GM13976 (cell line): ENCODE measurements around the gene MPDU1.

Experiments used
- DNase-seq: peaks from one replicate; pipeline ENCODE4 v3.0.0; 2012; ENCODE audit warnings: low spot score
- in situ Hi-C: fragments of 300-500 bp; cut with MboI; formaldehyde crosslinking; loops from one replicate; pipeline ENCODE4 v1.12.0; 2022; ENCODE audit warnings: low sequenced_read_pairs, mixed read lengths, inconsistent platforms; ENCODE audit not compliant: unreplicated experiment
- TF ChIP-seq, protein P1 (sequence below): IDR thresholded peaks from 2 replicates; pipeline ENCODE4 v1.5.1; 2012; ENCODE audit warnings: borderline replicate concordance, mild to moderate bottlenecking; ENCODE audit not compliant: insufficient read depth; ENCODE audit errors: extremely low read depth, missing control alignments, control extremely low read depth

The MPDU1 gene

DNA sequence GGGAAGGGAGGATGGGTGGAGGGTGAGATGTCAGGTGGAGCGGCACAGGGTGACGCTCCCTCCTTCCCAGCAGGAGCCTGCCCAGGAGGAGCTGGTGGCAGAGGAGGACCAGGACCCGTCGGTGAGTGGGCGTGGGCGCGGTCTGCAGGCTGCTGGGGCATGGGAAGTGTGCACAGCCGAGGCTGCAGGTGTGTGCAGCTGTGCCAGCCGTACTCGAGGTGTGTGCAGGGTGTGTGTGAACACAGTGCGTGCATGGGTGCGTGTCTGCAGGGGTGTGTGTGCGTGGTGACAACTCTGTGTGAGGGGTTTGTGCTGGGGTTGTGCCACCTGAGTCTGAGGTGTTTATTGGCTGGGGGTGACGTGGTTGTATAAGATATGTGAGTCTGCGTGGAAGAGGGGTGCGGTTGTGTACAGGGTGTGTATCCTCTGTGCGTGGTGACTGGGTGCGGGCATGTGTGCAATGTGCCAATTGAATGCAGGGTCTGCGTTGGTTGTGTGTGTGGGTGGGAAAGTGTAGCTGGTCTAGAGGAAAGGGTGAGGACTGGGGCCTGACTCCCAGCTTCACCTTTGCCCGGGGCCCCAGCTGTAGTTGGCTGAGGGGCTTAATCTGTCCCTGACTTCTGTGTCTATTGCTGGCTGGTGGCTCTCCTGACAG, 34.1 kb upstream of the MPDU1 start:
- no peak for DNase-seq
- in situ Hi-C loops = no loop called here
- TF ChIP-seq, protein P1, sequence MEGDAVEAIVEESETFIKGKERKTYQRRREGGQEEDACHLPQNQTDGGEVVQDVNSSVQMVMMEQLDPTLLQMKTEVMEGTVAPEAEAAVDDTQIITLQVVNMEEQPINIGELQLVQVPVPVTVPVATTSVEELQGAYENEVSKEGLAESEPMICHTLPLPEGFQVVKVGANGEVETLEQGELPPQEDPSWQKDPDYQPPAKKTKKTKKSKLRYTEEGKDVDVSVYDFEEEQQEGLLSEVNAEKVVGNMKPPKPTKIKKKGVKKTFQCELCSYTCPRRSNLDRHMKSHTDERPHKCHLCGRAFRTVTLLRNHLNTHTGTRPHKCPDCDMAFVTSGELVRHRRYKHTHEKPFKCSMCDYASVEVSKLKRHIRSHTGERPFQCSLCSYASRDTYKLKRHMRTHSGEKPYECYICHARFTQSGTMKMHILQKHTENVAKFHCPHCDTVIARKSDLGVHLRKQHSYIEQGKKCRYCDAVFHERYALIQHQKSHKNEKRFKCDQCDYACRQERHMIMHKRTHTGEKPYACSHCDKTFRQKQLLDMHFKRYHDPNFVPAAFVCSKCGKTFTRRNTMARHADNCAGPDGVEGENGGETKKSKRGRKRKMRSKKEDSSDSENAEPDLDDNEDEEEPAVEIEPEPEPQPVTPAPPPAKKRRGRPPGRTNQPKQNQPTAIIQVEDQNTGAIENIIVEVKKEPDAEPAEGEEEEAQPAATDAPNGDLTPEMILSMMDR = no peak

DNA sequence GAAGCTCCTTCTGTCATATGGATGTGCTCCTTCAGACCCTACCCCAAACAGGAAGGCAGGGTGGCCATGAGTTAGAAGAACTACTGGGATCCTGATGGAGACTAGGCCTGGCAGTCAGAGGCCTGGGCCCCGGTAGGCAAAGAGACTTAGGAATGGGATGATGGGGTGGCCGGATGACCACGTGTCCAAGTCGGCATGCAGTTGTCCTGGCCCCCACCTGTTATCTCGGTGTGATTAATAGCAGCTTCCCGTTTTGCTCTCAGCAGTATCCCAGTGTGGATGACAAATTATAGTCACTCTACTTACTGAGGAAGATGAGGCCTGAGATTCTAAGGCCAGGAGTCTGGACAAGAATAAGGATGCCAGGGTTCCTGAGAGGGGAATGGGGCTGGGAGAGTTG, 33.3 kb upstream of the MPDU1 start:
- in situ Hi-C loops = no loop called here
- TF ChIP-seq, protein P1 = no peak

DNA sequence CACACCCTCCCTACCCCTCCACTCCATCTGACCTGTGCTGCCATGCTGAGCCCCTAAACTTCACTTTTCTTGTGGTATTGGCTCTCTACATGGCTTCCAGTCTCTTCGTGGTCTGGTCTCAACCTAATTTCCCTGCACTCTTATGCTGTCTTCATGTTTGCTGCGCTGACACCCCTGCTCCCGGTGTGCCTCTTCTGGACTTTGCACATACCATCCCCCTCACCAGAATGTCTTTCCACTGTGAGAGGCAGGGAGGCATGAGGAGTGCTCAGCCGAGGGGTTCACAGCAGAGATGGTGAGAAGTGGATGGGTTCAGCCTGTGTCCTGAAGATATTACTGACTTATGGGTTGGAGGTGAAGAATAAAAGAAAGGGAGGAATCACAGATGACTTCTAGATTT, 32.3 kb upstream of the MPDU1 start:
- no peak for DNase-seq
- in situ Hi-C loops = no loop called here
- TF ChIP-seq, protein P1 = no peak

More for the DNA sequence above, 33.3 kb upstream of the MPDU1 start:
- no peak for DNase-seq

DNA sequence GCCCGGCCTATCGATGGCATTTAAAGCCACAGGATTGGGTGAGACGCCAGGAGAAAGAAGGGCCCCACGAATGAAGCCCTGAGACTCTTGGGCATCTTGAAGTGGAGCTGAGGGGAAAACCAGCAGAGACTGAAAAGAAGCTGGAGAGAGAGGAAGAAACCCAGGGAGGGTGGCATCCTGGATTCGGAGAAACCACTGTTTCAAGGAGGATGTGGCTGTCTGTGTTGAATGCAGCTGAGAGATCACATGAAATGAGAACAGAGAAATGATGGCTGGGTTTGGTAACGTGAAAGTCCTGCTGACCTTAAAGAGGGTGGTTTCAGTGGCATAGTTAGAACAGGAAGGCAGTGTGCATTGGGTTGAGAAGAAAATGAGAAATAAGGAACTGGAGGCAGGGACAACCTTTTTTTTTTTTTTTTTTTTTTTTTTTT, 31.0 kb upstream of the MPDU1 start:
- in situ Hi-C loops = no loop called here
- TF ChIP-seq, protein P1 = no peak
- peak; percentile 64 for DNase-seq

DNA sequence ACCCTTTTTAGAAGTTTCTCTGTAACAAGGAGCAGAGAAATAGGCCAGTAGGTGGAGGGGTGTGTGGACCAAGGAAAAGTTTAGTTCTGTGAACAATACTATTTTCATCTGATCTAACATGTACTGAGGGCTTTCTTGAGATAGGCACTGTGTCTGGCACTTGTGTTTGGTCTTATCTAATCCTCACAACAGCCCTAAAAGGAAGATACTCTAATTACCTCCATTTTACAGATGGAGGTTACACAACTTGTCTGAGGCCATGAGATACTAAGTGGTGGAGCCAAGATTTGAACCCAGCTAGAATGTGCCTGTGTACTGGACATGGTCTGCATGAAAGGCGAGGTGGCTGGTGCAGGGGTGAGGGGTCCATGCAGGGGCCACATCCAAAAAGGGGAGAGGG, 30.3 kb upstream of the MPDU1 start:
- DNase-seq = no peak
- in situ Hi-C loops = no loop called here
- TF ChIP-seq, protein P1 = no peak

DNA sequence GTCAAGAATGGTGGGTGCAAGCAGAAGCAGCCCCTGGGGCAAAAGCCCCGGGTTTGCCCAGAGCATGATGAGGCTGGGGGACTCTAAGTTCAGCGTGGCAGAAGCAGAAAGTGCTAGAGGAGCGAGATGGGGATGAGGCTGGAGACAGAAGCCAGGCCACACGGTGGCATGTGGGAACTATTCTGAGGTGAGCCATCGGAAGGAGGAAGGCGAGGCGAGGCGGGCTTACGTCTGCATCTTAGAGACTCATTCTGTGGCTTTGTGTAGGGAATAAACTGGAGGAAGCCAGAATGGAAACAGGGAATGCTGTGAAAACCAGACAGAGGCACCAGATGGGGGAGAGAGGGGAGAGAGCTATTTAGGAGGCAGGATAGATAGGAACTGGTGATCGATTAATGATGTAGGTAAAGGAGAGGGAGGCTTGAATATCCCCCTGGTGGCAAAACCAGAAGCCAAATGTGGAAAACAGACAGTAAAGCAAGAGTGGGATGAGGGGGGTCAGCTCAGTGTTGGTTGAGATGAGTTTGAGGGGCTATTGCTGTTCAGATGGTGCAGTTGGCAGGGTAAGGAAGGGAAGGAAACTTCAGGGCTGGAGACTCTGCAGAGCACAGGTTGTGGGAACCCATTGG, 28.2 kb upstream of the MPDU1 start:
- DNase-seq = no peak
- in situ Hi-C loops = no loop called here
- TF ChIP-seq, protein P1 = peak; percentile 4

DNA sequence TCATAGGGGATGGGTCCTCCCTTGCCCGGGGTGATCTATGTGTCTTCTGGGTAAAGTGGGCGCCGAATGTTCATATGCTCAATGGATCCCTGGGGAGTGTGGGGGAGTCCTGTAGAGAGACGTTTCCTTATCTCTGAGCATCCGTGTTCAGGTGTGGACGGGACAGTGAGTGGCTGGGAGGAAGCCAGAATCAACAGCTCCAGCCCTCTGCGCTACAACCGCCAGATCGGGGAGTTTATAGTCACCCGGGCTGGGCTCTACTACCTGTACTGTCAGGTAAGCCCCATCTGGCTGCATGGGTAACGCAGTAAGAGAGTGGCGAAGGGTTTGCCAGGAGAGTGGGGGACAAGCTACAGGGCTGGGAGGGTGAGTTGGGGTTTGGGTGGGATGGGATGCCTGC, 27.0 kb upstream of the MPDU1 start:
- in situ Hi-C loops = no loop called here
- TF ChIP-seq, protein P1 = no peak
- no peak for DNase-seq
